ENCODE data around the gene SPATS2L. TPM values are rescaled to one million over a fixed set of nuclear protein-coding genes. Genes with fewer than 3 reads are reported as not detected.

SPATS2L gene
- total and polyA plus RNA-seq, 5 donors from 2014 or later = 9.9 to 20.9 (median 19.2) TPM

- H3K4me1 ChIP-seq (ENCODE audit: control insufficient read depth, insufficient read depth, low read length, poor library complexity, severe bottlenecking) = no peaks in the 10 kb centered on the region
- Mint-ChIP-seq H3K9me3 (no peaks in the 10 kb centered on the region), H3K27ac (no peak overlapping the region), H3K36me3 (no peaks in the 10 kb centered on the region), H3K27me3 (no peaks in the 10 kb centered on the region), H3K4me1 (peaks cover 0 to 19% (median 5%) of the 10 kb centered on the region in 4 donors), H3K4me3 (no peak overlapping the region)
- H3K9me3 ChIP-seq (ENCODE audit: control insufficient read depth in 2 of 2, low read length in 2 of 2) = no peaks in the 10 kb centered on the region
- H3K36me3 ChIP-seq (ENCODE audit: control insufficient read depth, insufficient read depth, low read length) = no peaks in the 10 kb centered on the region
- no peak for DNase-seq
- H3K27me3 ChIP-seq (ENCODE audit: control insufficient read depth, insufficient read depth, low read length) = no peaks in the 10 kb centered on the region
- H3K27ac ChIP-seq (ENCODE audit: insufficient read depth, low read length, poor library complexity, severe bottlenecking) = no peak overlapping the region
- ATAC-seq (ENCODE audit: low read depth in 2 of 2) = no peak
- H3K4me3 ChIP-seq (ENCODE audit: low read depth, low read length) = no peak overlapping the region
Observed at GRCh38 chr2:200443916-200444315, 137.4 kb downstream of the SPATS2L start.

- H3K4me1 ChIP-seq (ENCODE audit: control insufficient read depth, insufficient read depth, low read length, poor library complexity, severe bottlenecking) = no peaks in the 10 kb centered on the region
- Mint-ChIP-seq H3K9me3 (no peaks in the 10 kb centered on the region), H3K36me3 (no peaks in the 10 kb centered on the region), H3K27ac (peak overlapping the region in 1 of 3 donors; percentile 65), H3K4me3 (no peak overlapping the region), H3K4me1 (peaks cover 0 to 21% (median 5%) of the 10 kb centered on the region in 4 donors), H3K27me3 (no peaks in the 10 kb centered on the region)
- ATAC-seq (ENCODE audit: low read depth in 2 of 2) = no peak
- no peaks in the 10 kb centered on the region for H3K27me3 ChIP-seq (ENCODE audit: control insufficient read depth, insufficient read depth, low read length)
- no peak for DNase-seq
- H3K4me3 ChIP-seq (ENCODE audit: low read depth, low read length) = no peak overlapping the region
- H3K27ac ChIP-seq (ENCODE audit: insufficient read depth, low read length, poor library complexity, severe bottlenecking) = no peak overlapping the region
- H3K9me3 ChIP-seq (ENCODE audit: control insufficient read depth in 2 of 2, low read length in 2 of 2) = no peaks in the 10 kb centered on the region
- H3K36me3 ChIP-seq (ENCODE audit: control insufficient read depth, insufficient read depth, low read length) = no peaks in the 10 kb centered on the region
Observed at GRCh38 chr2:200444530-200444929, 138.0 kb downstream of the SPATS2L start.

GRCh38 chr2:200445284-200445683 lies 138.8 kb downstream of the SPATS2L start:
- H3K4me1 ChIP-seq (ENCODE audit: control insufficient read depth, insufficient read depth, low read length, poor library complexity, severe bottlenecking) = no peaks in the 10 kb centered on the region
- no peaks in the 10 kb centered on the region for H3K27me3 Mint-ChIP-seq
- no peaks in the 10 kb centered on the region for H3K9me3 ChIP-seq (ENCODE audit: control insufficient read depth in 2 of 2, low read length in 2 of 2)
- no peaks in the 10 kb centered on the region for H3K9me3 Mint-ChIP-seq
- ATAC-seq (ENCODE audit: low read depth in 2 of 2) (no peak), DNase-seq (no peak)
- H3K27ac Mint-ChIP-seq = no peak overlapping the region
- H3K4me3 ChIP-seq (ENCODE audit: low read depth, low read length) = no peak overlapping the region
- H3K27me3 ChIP-seq (ENCODE audit: control insufficient read depth, insufficient read depth, low read length) = no peaks in the 10 kb centered on the region
- H3K27ac ChIP-seq (ENCODE audit: insufficient read depth, low read length, poor library complexity, severe bottlenecking) = no peak overlapping the region
- H3K36me3 ChIP-seq (ENCODE audit: control insufficient read depth, insufficient read depth, low read length) = no peaks in the 10 kb centered on the region
- H3K4me3 Mint-ChIP-seq = no peak overlapping the region
- H3K4me1 Mint-ChIP-seq = peaks cover 0 to 21% (median 5%) of the 10 kb centered on the region in 4 donors
- no peaks in the 10 kb centered on the region for H3K36me3 Mint-ChIP-seq

- Histone ChIP-seq H3K36me3 (ENCODE audit: control insufficient read depth, insufficient read depth, low read length) (no peaks in the 10 kb centered on the region), H3K4me1 (ENCODE audit: control insufficient read depth, insufficient read depth, low read length, poor library complexity, severe bottlenecking) (no peaks in the 10 kb centered on the region), H3K4me3 (ENCODE audit: low read depth, low read length) (no peak overlapping the region), H3K27ac (ENCODE audit: insufficient read depth, low read length, poor library complexity, severe bottlenecking) (no peak overlapping the region), H3K9me3 (ENCODE audit: control insufficient read depth in 2 of 2, low read length in 2 of 2) (no peaks in the 10 kb centered on the region), H3K27me3 (ENCODE audit: control insufficient read depth, insufficient read depth, low read length) (no peaks in the 10 kb centered on the region)
- peaks cover 0 to 21% (median 5%) of the 10 kb centered on the region in 4 donors for H3K4me1 Mint-ChIP-seq
- H3K27ac Mint-ChIP-seq = peak overlapping the region in 1 of 3 donors; percentile 39
- DNase-seq = no peak
- H3K9me3 Mint-ChIP-seq = no peaks in the 10 kb centered on the region
- H3K4me3 Mint-ChIP-seq = no peak overlapping the region
- ATAC-seq (ENCODE audit: low read depth in 2 of 2) = no peak
- no peaks in the 10 kb centered on the region for H3K27me3 Mint-ChIP-seq
- peaks cover 5% of the 10 kb centered on the region for H3K36me3 Mint-ChIP-seq
Observed at GRCh38 chr2:200446612-200447011, 140.1 kb downstream of the SPATS2L start.

GRCh38 chr2:200447139-200447855 lies 140.8 kb downstream of the SPATS2L start:
- no peaks in the 10 kb centered on the region for H3K27me3 Mint-ChIP-seq
- Histone ChIP-seq H3K4me3 (ENCODE audit: low read depth, low read length) (no peak overlapping the region), H3K36me3 (ENCODE audit: control insufficient read depth, insufficient read depth, low read length) (no peaks in the 10 kb centered on the region), H3K27me3 (ENCODE audit: control insufficient read depth, insufficient read depth, low read length) (no peaks in the 10 kb centered on the region), H3K4me1 (ENCODE audit: control insufficient read depth, insufficient read depth, low read length, poor library complexity, severe bottlenecking) (no peaks in the 10 kb centered on the region), H3K27ac (ENCODE audit: insufficient read depth, low read length, poor library complexity, severe bottlenecking) (no peak overlapping the region), H3K9me3 (ENCODE audit: control insufficient read depth in 2 of 2, low read length in 2 of 2) (no peaks in the 10 kb centered on the region)
- no peak overlapping the region for H3K4me3 Mint-ChIP-seq
- ATAC-seq (ENCODE audit: low read depth in 2 of 2) (no peak), DNase-seq (no peak)
- H3K9me3 Mint-ChIP-seq = no peaks in the 10 kb centered on the region
- H3K36me3 Mint-ChIP-seq = peaks cover 5% of the 10 kb centered on the region
- peaks cover 0 to 21% (median 5%) of the 10 kb centered on the region in 4 donors for H3K4me1 Mint-ChIP-seq
- H3K27ac Mint-ChIP-seq = peak overlapping the region in 2 of 3 donors; percentile 17 to 53

GRCh38 chr2:200448455-200448854 lies 142.0 kb downstream of the SPATS2L start:
- Mint-ChIP-seq H3K27ac (peak overlapping the region in 1 of 3 donors; percentile 2), H3K36me3 (peaks cover 9% of the 10 kb centered on the region), H3K9me3 (no peaks in the 10 kb centered on the region), H3K4me3 (no peak overlapping the region), H3K27me3 (no peaks in the 10 kb centered on the region), H3K4me1 (peaks cover 0 to 22% (median 5%) of the 10 kb centered on the region in 4 donors)
- ATAC-seq (ENCODE audit: low read depth in 2 of 2) = no peak
- H3K27ac ChIP-seq (ENCODE audit: insufficient read depth, low read length, poor library complexity, severe bottlenecking) = no peak overlapping the region
- H3K36me3 ChIP-seq (ENCODE audit: control insufficient read depth, insufficient read depth, low read length) = no peaks in the 10 kb centered on the region
- DNase-seq = no peak
- H3K27me3 ChIP-seq (ENCODE audit: control insufficient read depth, insufficient read depth, low read length) = no peaks in the 10 kb centered on the region
- H3K4me3 ChIP-seq (ENCODE audit: low read depth, low read length) = no peak overlapping the region
- H3K4me1 ChIP-seq (ENCODE audit: control insufficient read depth, insufficient read depth, low read length, poor library complexity, severe bottlenecking) = no peaks in the 10 kb centered on the region
- H3K9me3 ChIP-seq (ENCODE audit: control insufficient read depth in 2 of 2, low read length in 2 of 2) = no peaks in the 10 kb centered on the region

GRCh38 chr2:200449149-200449548 lies 142.7 kb downstream of the SPATS2L start:
- H3K36me3 Mint-ChIP-seq = peaks cover 9% of the 10 kb centered on the region
- Histone ChIP-seq H3K4me1 (ENCODE audit: control insufficient read depth, insufficient read depth, low read length, poor library complexity, severe bottlenecking) (no peaks in the 10 kb centered on the region), H3K27me3 (ENCODE audit: control insufficient read depth, insufficient read depth, low read length) (no peaks in the 10 kb centered on the region), H3K9me3 (ENCODE audit: control insufficient read depth in 2 of 2, low read length in 2 of 2) (no peaks in the 10 kb centered on the region), H3K36me3 (ENCODE audit: control insufficient read depth, insufficient read depth, low read length) (no peaks in the 10 kb centered on the region), H3K4me3 (ENCODE audit: low read depth, low read length) (no peak overlapping the region), H3K27ac (ENCODE audit: insufficient read depth, low read length, poor library complexity, severe bottlenecking) (no peak overlapping the region)
- H3K27ac Mint-ChIP-seq = peak overlapping the region in 1 of 3 donors; percentile 2
- H3K4me3 Mint-ChIP-seq = no peak overlapping the region
- DNase-seq (no peak), ATAC-seq (ENCODE audit: low read depth in 2 of 2) (no peak)
- peaks cover 3 to 20% (median 7%) of the 10 kb centered on the region in 4 donors for H3K4me1 Mint-ChIP-seq
- H3K27me3 Mint-ChIP-seq = no peaks in the 10 kb centered on the region
- H3K9me3 Mint-ChIP-seq = no peaks in the 10 kb centered on the region

- Histone ChIP-seq H3K27me3 (ENCODE audit: control insufficient read depth, insufficient read depth, low read length) (no peaks in the 10 kb centered on the region), H3K36me3 (ENCODE audit: control insufficient read depth, insufficient read depth, low read length) (no peaks in the 10 kb centered on the region), H3K4me1 (ENCODE audit: control insufficient read depth, insufficient read depth, low read length, poor library complexity, severe bottlenecking) (peaks cover 9% of the 10 kb centered on the region), H3K9me3 (ENCODE audit: control insufficient read depth in 2 of 2, low read length in 2 of 2) (no peaks in the 10 kb centered on the region), H3K27ac (ENCODE audit: insufficient read depth, low read length, poor library complexity, severe bottlenecking) (no peak overlapping the region), H3K4me3 (ENCODE audit: low read depth, low read length) (no peak overlapping the region)
- Mint-ChIP-seq H3K27me3 (no peaks in the 10 kb centered on the region), H3K4me3 (no peak overlapping the region), H3K27ac (peak overlapping the region in 1 of 3 donors; percentile 6), H3K9me3 (no peaks in the 10 kb centered on the region), H3K36me3 (peaks cover 9% of the 10 kb centered on the region), H3K4me1 (peaks cover 14 to 23% (median 19%) of the 10 kb centered on the region in 4 donors)
- ATAC-seq (ENCODE audit: low read depth in 2 of 2) (no peak), DNase-seq (no peak)
Observed at GRCh38 chr2:200450288-200450687, 143.8 kb downstream of the SPATS2L start.
